Measurements from ENCODE around the gene EIF4E2.

The EIF4E2 gene

DNA sequence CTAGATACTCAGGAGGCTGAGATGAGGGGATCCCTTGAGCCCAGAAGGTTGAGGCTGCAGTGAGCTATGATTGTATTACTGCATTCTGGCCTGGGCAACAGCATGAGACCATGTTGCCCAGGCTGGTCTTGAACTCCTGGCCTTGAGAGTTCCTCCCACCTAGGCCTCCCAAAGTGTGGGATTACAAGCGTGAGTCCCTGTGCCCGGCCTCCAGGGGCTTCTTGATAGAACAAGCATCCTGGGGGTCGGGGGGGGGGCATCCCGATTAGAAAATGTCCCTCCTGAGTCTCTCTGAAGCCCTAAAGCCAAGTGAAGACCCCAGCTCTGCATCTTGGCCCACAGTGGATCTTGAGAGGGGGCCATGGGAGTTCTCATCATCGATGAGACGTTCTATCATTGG, 60.6 kb downstream of the EIF4E2 start:
- no peaks in the 10 kb centered on the region for H3K9me3 ChIP-seq (ENCODE audit: low read length)
- H3K4me3 ChIP-seq (ENCODE audit: low read depth, low read length, poor library complexity, severe bottlenecking): no peak overlapping the region
- H3K79me2 ChIP-seq (ENCODE audit: insufficient read depth, low read length): no peaks in the 10 kb centered on the region
- no peak overlapping the region for H3K4me2 ChIP-seq (ENCODE audit: low read length)
- no peak overlapping the region for H3K27ac ChIP-seq (ENCODE audit: low read depth, low read length, poor library complexity, severe bottlenecking)
- no peak overlapping the region for H3K9ac ChIP-seq (ENCODE audit: low read length)
- no peak overlapping the region for H2AFZ ChIP-seq (ENCODE audit: low read length)
- TF ChIP-seq, protein P1, sequence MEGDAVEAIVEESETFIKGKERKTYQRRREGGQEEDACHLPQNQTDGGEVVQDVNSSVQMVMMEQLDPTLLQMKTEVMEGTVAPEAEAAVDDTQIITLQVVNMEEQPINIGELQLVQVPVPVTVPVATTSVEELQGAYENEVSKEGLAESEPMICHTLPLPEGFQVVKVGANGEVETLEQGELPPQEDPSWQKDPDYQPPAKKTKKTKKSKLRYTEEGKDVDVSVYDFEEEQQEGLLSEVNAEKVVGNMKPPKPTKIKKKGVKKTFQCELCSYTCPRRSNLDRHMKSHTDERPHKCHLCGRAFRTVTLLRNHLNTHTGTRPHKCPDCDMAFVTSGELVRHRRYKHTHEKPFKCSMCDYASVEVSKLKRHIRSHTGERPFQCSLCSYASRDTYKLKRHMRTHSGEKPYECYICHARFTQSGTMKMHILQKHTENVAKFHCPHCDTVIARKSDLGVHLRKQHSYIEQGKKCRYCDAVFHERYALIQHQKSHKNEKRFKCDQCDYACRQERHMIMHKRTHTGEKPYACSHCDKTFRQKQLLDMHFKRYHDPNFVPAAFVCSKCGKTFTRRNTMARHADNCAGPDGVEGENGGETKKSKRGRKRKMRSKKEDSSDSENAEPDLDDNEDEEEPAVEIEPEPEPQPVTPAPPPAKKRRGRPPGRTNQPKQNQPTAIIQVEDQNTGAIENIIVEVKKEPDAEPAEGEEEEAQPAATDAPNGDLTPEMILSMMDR (IDR thresholded peaks at IDR 0.05; ENCODE audit: low read length): no peak
- TF ChIP-seq EZH2 (IDR thresholded peaks at IDR 0.05; ENCODE audit: borderline replicate concordance, low read length): no peak
- H3F3A ChIP-seq (ENCODE audit: insufficient read depth, low read length): no peaks in the 10 kb centered on the region
- H3K36me3 ChIP-seq (ENCODE audit: insufficient read depth, low read length): no peaks in the 10 kb centered on the region
- H3K4me1 ChIP-seq (ENCODE audit: insufficient read depth, low read length, severe bottlenecking): peaks cover 4% of the 10 kb centered on the region
- H4K20me1 ChIP-seq (ENCODE audit: insufficient read depth, low read length): no peaks in the 10 kb centered on the region
- H3K27me3 ChIP-seq (ENCODE audit: insufficient read depth, low read length): no peaks in the 10 kb centered on the region
- no peaks in the 10 kb centered on the region for H3K9me2 ChIP-seq (ENCODE audit: low read depth, low read length)

DNA sequence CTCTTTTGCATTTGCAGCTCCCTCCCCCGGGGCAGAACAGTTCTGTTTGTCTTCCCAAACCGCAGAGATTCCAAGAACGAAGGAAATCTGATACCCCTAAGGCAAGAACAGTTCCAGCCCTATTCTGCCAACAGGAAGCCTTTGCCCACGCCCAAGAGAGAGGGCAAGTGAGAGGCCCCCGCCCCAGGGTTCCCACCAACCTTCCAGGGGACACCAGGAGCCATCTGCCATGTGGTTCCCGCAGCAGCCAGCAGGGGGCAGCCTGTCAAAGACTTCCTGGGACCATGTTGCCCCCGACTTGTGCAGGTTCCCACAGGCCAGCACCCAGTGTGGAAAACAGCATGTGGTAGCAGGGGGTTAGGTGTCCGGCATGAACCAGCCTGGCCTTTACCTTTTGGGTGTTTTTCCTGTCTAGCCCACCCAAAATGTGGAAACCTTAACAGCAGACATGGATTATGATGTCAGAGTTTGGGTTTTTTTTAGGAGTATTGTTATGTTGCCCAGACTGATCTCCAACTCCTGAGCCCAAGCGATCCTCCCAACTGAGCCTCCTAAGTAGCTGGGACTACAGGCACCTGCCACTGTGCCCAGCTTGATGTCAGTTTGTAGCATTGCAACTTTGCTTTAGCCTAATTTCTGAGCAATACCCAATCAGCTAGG, 61.2 kb downstream of the EIF4E2 start:
- no peaks in the 10 kb centered on the region for H3K4me1 ChIP-seq (ENCODE audit: insufficient read depth, low read length, severe bottlenecking)
- no peaks in the 10 kb centered on the region for H3K36me3 ChIP-seq (ENCODE audit: insufficient read depth, low read length)
- no peaks in the 10 kb centered on the region for H3F3A ChIP-seq (ENCODE audit: insufficient read depth, low read length)
- no peaks in the 10 kb centered on the region for H3K9me2 ChIP-seq (ENCODE audit: low read depth, low read length)
- no peak overlapping the region for H2AFZ ChIP-seq (ENCODE audit: low read length)
- no peaks in the 10 kb centered on the region for H4K20me1 ChIP-seq (ENCODE audit: insufficient read depth, low read length)
- no peaks in the 10 kb centered on the region for H3K9me3 ChIP-seq (ENCODE audit: low read length)
- H3K27ac ChIP-seq (ENCODE audit: low read depth, low read length, poor library complexity, severe bottlenecking): no peak overlapping the region
- TF ChIP-seq, protein P1 (IDR thresholded peaks at IDR 0.05; ENCODE audit: low read length): peak; percentile 96
- no peak for TF ChIP-seq EZH2 (IDR thresholded peaks at IDR 0.05; ENCODE audit: borderline replicate concordance, low read length)
- no peaks in the 10 kb centered on the region for H3K27me3 ChIP-seq (ENCODE audit: insufficient read depth, low read length)
- H3K9ac ChIP-seq (ENCODE audit: low read length): no peak overlapping the region
- no peak overlapping the region for H3K4me2 ChIP-seq (ENCODE audit: low read length)
- no peaks in the 10 kb centered on the region for H3K79me2 ChIP-seq (ENCODE audit: insufficient read depth, low read length)
- H3K4me3 ChIP-seq (ENCODE audit: low read depth, low read length, poor library complexity, severe bottlenecking): no peak overlapping the region

DNA sequence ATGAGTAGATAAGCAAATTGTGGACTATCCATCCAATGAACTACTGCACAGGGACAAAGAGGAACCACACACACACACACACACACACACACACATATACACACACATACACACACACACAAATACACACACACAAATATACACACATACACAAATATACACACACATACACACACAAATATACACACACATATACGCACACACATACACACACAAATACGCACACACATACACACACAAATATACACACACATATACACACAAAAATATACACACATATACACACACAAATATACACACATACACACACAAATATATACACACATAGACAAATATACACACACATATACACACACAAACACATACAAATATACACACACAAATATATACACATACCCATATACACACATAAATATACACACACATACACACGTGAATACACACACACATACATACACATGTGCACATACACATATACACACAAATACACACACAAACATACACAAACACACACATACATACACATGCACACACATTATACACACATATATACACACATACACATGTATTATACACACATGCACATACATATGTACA, 63.1 kb downstream of the EIF4E2 start:
- Histone ChIP-seq H3K9ac (ENCODE audit: low read length) (no peak overlapping the region), H3K9me3 (ENCODE audit: low read length) (no peaks in the 10 kb centered on the region), H3K4me1 (ENCODE audit: insufficient read depth, low read length, severe bottlenecking) (no peaks in the 10 kb centered on the region), H3K4me2 (ENCODE audit: low read length) (no peak overlapping the region), H3K79me2 (ENCODE audit: insufficient read depth, low read length) (no peaks in the 10 kb centered on the region), H3K9me2 (ENCODE audit: low read depth, low read length) (no peaks in the 10 kb centered on the region), H4K20me1 (ENCODE audit: insufficient read depth, low read length) (no peaks in the 10 kb centered on the region), H3K27me3 (ENCODE audit: insufficient read depth, low read length) (no peaks in the 10 kb centered on the region), H3K27ac (ENCODE audit: low read depth, low read length, poor library complexity, severe bottlenecking) (no peak overlapping the region), H3K36me3 (ENCODE audit: insufficient read depth, low read length) (no peaks in the 10 kb centered on the region), H3F3A (ENCODE audit: insufficient read depth, low read length) (no peaks in the 10 kb centered on the region), H3K4me3 (ENCODE audit: low read depth, low read length, poor library complexity, severe bottlenecking) (no peak overlapping the region), H2AFZ (ENCODE audit: low read length) (no peak overlapping the region)
- TF ChIP-seq EZH2 (IDR thresholded peaks at IDR 0.05; ENCODE audit: borderline replicate concordance, low read length): no peak
- TF ChIP-seq, protein P1 (IDR thresholded peaks at IDR 0.05; ENCODE audit: low read length): no peak

Measured in OCI-LY1 (cell line).